ENCODE data around the gene SORCS3.
A peak's percentile ranks its signal among the peaks of the same experiment; 100 is the strongest.

SORCS3 gene

DNA sequence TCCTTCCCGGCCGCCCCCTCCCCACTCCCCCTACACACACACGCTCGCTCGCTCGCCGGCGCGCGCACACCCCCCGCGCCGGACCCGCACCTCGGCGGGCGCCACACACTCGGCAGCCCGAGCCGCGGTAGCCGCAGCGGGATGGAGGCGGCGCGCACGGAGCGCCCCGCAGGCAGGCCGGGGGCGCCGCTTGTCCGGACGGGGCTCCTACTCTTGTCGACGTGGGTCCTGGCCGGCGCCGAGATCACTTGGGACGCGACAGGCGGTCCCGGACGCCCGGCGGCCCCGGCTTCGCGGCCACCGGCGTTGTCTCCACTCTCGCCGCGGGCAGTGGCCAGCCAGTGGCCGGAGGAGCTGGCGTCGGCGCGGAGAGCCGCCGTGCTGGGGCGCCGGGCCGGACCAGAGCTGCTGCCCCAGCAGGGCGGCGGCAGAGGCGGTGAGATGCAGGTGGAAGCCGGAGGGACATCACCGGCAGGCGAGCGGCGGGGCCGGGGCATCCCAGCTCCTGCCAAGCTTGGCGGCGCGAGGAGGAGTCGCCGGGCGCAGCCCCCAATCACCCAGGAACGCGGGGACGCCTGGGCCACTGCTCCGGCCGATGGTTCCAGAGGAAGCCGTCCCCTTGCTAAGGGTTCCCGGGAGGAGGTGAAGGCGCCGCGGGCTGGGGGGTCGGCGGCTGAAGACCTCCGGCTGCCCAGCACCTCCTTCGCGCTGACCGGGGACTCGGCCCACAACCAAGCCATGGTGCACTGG lies at the start of gene SORCS3:
Gene SORCS3, plus strand, starts transcription at position 104 of the 750 bp plus-strand sequence.
- no peaks in the 10 kb centered on the region for H3K9me3 ChIP-seq (ENCODE audit: severe bottlenecking)
- TF ChIP-seq, protein P1, sequence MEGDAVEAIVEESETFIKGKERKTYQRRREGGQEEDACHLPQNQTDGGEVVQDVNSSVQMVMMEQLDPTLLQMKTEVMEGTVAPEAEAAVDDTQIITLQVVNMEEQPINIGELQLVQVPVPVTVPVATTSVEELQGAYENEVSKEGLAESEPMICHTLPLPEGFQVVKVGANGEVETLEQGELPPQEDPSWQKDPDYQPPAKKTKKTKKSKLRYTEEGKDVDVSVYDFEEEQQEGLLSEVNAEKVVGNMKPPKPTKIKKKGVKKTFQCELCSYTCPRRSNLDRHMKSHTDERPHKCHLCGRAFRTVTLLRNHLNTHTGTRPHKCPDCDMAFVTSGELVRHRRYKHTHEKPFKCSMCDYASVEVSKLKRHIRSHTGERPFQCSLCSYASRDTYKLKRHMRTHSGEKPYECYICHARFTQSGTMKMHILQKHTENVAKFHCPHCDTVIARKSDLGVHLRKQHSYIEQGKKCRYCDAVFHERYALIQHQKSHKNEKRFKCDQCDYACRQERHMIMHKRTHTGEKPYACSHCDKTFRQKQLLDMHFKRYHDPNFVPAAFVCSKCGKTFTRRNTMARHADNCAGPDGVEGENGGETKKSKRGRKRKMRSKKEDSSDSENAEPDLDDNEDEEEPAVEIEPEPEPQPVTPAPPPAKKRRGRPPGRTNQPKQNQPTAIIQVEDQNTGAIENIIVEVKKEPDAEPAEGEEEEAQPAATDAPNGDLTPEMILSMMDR (IDR thresholded peaks at IDR 0.05; ENCODE audit: low read depth, low read length) = no peak
- no peak within 1 kb of the TSS for H3K27ac ChIP-seq
- no peaks in the 10 kb centered on the region for H3K36me3 ChIP-seq
- peaks cover 72% of the 10 kb centered on the region for H3K27me3 ChIP-seq (ENCODE audit: insufficient read depth, low read depth, severe bottlenecking)
- peak within 1 kb of the TSS; percentile 52 for H3K4me3 ChIP-seq (ENCODE audit: low read depth, low read length)
- DNase-seq = peak; percentile 30

DNA sequence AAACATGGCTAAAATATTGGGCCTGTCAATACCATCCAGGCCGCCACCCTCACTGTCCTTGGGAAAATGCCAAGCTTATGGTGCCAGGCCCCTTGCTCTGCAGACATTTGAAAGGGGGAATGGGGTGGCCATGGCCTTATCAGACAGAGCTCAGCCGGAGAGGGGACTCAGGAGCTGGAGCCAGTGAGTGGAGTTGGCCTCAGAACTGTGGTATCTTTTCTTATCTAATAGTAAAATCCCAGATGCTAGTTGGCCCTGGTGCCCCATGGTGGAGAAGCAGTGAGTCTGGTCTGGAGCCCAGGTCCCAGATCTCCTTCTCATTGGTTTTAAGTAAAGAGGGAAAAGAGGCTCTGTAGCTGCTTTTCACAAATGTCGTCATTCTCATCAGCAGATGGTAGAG lies 49.6 kb upstream of the SORCS3 start:
- DNase-seq = no peak
- Histone ChIP-seq H3K36me3 (no peaks in the 10 kb centered on the region), H3K27ac (no peak overlapping the region), H3K4me3 (ENCODE audit: low read depth, low read length) (no peak overlapping the region), H3K27me3 (ENCODE audit: insufficient read depth, low read depth, severe bottlenecking) (peaks cover 18% of the 10 kb centered on the region), H3K9me3 (ENCODE audit: severe bottlenecking) (no peaks in the 10 kb centered on the region)
- TF ChIP-seq, protein P1 (IDR thresholded peaks at IDR 0.05; ENCODE audit: low read depth, low read length) = no peak

DNA sequence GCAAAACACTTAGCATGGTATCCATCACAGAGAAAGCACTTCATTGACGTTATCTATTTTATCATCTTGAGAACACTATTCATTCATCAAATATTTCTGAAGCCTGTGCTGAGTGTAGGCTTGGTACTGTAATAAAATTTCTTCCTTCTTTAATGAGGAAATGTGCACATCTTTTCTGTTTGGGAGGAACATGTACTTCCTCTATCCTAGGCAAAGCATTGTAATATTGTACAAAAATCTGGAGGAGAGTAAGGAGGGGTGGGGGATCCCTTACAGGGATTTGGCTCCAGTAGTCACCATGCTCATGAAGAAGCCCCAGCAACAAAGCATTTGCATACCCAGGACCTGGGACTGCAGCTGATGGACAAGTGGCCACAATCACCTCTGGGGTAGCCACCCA lies 39.9 kb upstream of the SORCS3 start:
- peaks cover 6% of the 10 kb centered on the region for H3K27me3 ChIP-seq (ENCODE audit: insufficient read depth, low read depth, severe bottlenecking)
- no peak overlapping the region for H3K27ac ChIP-seq
- no peak for DNase-seq
- no peaks in the 10 kb centered on the region for H3K9me3 ChIP-seq (ENCODE audit: severe bottlenecking)
- no peaks in the 10 kb centered on the region for H3K36me3 ChIP-seq
- TF ChIP-seq, protein P1 (IDR thresholded peaks at IDR 0.05; ENCODE audit: low read depth, low read length) = no peak
- no peak overlapping the region for H3K4me3 ChIP-seq (ENCODE audit: low read depth, low read length)

DNA sequence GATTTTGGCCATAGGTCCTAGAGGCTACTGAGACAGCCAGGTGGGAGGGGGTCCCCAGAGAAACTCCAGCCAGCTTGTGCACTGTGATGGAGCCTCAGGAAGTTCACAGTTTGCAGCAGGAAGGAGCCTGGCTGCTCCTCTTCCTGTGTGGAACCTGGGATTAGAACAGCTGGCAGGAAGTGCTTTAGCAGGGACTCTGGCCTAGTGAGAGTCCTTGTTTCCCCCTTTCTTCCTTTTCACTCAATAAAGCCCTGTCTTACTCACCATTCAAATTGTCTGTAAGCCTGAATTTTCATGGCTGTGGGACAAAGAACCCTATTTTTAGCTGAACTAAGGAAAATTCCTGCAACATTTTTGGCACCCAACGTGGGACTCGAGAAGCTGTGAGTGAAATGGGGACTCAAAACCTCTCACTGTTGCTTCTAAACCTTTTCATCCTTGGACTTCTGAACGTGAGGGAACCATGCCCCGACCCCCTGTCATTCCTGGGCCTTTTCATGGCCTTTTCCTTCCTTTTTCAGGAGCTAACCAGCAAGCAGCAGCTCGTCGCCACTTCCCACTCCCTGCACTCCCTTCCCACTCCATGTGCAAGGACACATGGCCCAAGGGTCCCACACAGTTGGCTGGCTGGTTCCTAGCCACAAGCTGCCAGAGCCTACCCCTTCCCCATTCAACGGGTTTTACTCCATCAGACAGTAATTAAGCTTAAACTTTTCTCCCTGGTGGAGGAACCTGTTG lies 32.8 kb upstream of the SORCS3 start:
- no peaks in the 10 kb centered on the region for H3K27me3 ChIP-seq (ENCODE audit: insufficient read depth, low read depth, severe bottlenecking)
- DNase-seq = no peak
- peaks cover 5% of the 10 kb centered on the region for H3K9me3 ChIP-seq (ENCODE audit: severe bottlenecking)
- no peaks in the 10 kb centered on the region for H3K36me3 ChIP-seq
- TF ChIP-seq, protein P1 (IDR thresholded peaks at IDR 0.05; ENCODE audit: low read depth, low read length) = no peak
- H3K27ac ChIP-seq = no peak overlapping the region
- H3K4me3 ChIP-seq (ENCODE audit: low read depth, low read length) = no peak overlapping the region

DNA sequence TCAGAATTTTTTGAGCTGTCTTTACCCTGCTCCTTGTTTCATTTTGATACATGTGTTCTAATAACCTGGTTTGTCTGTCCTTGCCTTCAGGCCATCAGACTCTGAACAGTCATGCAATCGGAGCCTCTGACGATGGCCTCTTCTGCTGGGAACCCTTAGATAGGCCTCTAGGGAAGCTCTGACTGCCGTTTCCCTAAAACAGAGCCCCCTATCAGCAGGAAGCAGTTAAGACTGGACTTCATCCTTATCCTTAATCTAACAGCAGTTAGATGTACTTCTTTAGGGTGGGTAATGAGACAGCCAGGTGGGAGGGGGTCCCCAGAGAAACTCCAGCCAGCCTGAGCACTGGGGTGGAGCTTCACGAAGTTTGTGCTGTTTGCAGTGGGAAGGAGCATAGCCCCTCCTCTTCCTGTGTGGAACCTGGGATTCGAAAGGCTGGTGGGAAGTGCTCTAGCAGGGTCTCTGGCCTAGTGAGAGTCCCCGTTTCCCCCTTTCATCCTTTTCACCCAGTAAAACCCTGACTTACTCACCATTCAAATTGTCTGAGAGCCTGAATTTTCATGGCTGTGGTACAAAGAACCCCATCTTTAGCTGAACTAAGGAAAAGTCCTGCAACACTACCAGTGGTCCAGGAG lies 28.4 kb upstream of the SORCS3 start:
- Histone ChIP-seq H3K4me3 (ENCODE audit: low read depth, low read length) (no peak overlapping the region), H3K27me3 (ENCODE audit: insufficient read depth, low read depth, severe bottlenecking) (peaks cover 5% of the 10 kb centered on the region), H3K9me3 (ENCODE audit: severe bottlenecking) (peaks cover 5% of the 10 kb centered on the region), H3K27ac (no peak overlapping the region), H3K36me3 (no peaks in the 10 kb centered on the region)
- TF ChIP-seq, protein P1 (IDR thresholded peaks at IDR 0.05; ENCODE audit: low read depth, low read length) = peak; percentile 23; the same call in 1 of the 2 replicates
- no peak for DNase-seq

Measured in WERI-Rb-1 (cell line).